MCF 10A (cell line): ENCODE results near the gene GMPR. TPM values are rescaled to one million over a fixed set of nuclear protein-coding genes. Genes with fewer than 3 reads are reported as not detected.

Experiments used
- BruUV-seq: library from RNA; stranded (reverse); fragments of 400-500 nt; replicated peaks from 2 replicates; lab custom pipeline; 2021; lab: Mats Ljungman, UMichigan
- CTCF ChIA-PET: fragments of 300-600 bp; sonication (Branson Sonifier 250); formaldehyde crosslinking; extraction: SDS; loops from one replicate; lab custom pipeline; 2021; ENCODE audit warnings: antibody characterized with exemption, inconsistent platforms; lab: Yijun Ruan, JAX
- POLR2A ChIA-PET: fragments of 300-600, 350-650 bp; sonication (Branson Sonifier 250); formaldehyde crosslinking; extraction: SDS; loops from one replicate; lab custom pipeline; 2020; ENCODE audit warnings: antibody characterized with exemption, inconsistent platforms; lab: Yijun Ruan, JAX
- DNase-seq: peaks from one replicate; pipeline ENCODE4 v3.0.0-alpha.2; 2018; ENCODE audit not compliant: unreplicated experiment
- H3K27ac Mint-ChIP-seq: one replicate; pipeline ENCODE4 v1.8.0; 2022; ENCODE audit warnings: mild to moderate bottlenecking, low read depth, mixed read lengths; ENCODE audit not compliant: unreplicated experiment
- H3K27me3 Mint-ChIP-seq: one replicate; pipeline ENCODE4 v1.8.0; 2022; ENCODE audit warnings: mixed read lengths; ENCODE audit not compliant: insufficient read depth, unreplicated experiment
- H3K36me3 Mint-ChIP-seq: one replicate; pipeline ENCODE4 v1.8.0; 2022; ENCODE audit warnings: mild to moderate bottlenecking, moderate library complexity, mixed read lengths; ENCODE audit not compliant: insufficient read depth, unreplicated experiment
- H3K4me1 Mint-ChIP-seq: one replicate; pipeline ENCODE4 v1.8.0; 2022; ENCODE audit warnings: mixed read lengths; ENCODE audit not compliant: insufficient read depth, unreplicated experiment
- H3K4me3 Mint-ChIP-seq: one replicate; pipeline ENCODE4 v1.8.0; 2022; ENCODE audit warnings: mild to moderate bottlenecking, moderate library complexity, mixed read lengths; ENCODE audit not compliant: unreplicated experiment
- H3K9me3 Mint-ChIP-seq: one replicate; pipeline ENCODE4 v1.8.0; 2022; ENCODE audit warnings: mixed read lengths; ENCODE audit not compliant: unreplicated experiment
- intact Hi-C: fragments of 100-400 bp; cut with micrococcal nuclease; formaldehyde crosslinking; loops from 2 replicates; pipeline ENCODE4 v1.14.1; 2022
- total RNA-seq: library from RNA; stranded (reverse); gene quantifications from 2 replicates; pipeline ENCODE4 v1.2.3, GENCODE V29; 2022
- TF ChIP-seq, protein P1 (sequence below): fragments of 200-600 bp; IDR thresholded peaks from one replicate; pipeline ENCODE4 v1.8.0; 2022; ENCODE audit warnings: antibody characterized with exemption, mild to moderate bottlenecking; ENCODE audit not compliant: unreplicated experiment

GMPR gene
- total RNA-seq, 1 experiment from 2014 or later, result 3.0 TPM

DNA sequence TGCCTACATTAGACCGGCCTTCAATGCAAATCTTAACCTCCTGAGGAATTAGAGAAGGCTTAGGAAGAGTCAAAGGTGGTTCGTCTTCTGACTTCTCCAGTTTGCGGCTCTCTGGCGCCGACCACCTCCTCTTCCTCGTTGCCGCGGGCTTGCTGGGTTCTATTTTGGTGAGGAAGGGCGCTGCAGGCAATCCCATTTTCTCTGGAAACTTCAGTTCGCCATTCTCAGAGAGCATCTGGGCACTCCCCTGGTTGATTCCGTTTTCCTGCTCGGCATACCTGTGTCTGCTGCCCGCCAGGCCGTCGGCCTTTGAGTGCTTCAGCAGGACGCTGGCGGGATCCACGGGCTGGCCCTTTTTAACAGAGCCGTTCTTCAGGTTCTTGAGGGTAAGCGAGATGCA, 67.9 kb downstream of the GMPR start:
- H3K36me3 Mint-ChIP-seq, result peaks cover 9% of the 10 kb centered on the region
- CTCF ChIA-PET, result interaction anchor here (0.6 to 3.0 kb wide), 3 partner anchors 11 to 653 kb away, joined by 3 to 17 read pairs (median 3); no protein-coding TSS in a partner anchor
- no peaks in the 10 kb centered on the region for H3K9me3 Mint-ChIP-seq
- no peak overlapping the region for H3K4me3 Mint-ChIP-seq
- no peak for DNase-seq
- intact Hi-C loops, result no loop called here
- POLR2A ChIA-PET, result interaction anchor here (0.7 kb wide), 1 partner anchor 382 kb away, joined by 3 read pairs; no protein-coding TSS in a partner anchor
- BruUV-seq, result no TSS peak
- no peak overlapping the region for H3K27ac Mint-ChIP-seq
- H3K27me3 Mint-ChIP-seq, result no peaks in the 10 kb centered on the region
- no peaks in the 10 kb centered on the region for H3K4me1 Mint-ChIP-seq
- TF ChIP-seq, protein P1, sequence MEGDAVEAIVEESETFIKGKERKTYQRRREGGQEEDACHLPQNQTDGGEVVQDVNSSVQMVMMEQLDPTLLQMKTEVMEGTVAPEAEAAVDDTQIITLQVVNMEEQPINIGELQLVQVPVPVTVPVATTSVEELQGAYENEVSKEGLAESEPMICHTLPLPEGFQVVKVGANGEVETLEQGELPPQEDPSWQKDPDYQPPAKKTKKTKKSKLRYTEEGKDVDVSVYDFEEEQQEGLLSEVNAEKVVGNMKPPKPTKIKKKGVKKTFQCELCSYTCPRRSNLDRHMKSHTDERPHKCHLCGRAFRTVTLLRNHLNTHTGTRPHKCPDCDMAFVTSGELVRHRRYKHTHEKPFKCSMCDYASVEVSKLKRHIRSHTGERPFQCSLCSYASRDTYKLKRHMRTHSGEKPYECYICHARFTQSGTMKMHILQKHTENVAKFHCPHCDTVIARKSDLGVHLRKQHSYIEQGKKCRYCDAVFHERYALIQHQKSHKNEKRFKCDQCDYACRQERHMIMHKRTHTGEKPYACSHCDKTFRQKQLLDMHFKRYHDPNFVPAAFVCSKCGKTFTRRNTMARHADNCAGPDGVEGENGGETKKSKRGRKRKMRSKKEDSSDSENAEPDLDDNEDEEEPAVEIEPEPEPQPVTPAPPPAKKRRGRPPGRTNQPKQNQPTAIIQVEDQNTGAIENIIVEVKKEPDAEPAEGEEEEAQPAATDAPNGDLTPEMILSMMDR, result no peak

GRCh38 chr6:16311763-16312162, 73.4 kb downstream of the GMPR start:
- POLR2A ChIA-PET, result no interaction called here
- BruUV-seq, result no TSS peak
- no peak for DNase-seq
- intact Hi-C loops, result no loop called here
- Mint-ChIP-seq H3K4me1 (no peaks in the 10 kb centered on the region), H3K36me3 (no peaks in the 10 kb centered on the region), H3K27me3 (no peaks in the 10 kb centered on the region), H3K9me3 (no peaks in the 10 kb centered on the region), H3K4me3 (no peak overlapping the region), H3K27ac (no peak overlapping the region)
- TF ChIP-seq, protein P1, result no peak
- CTCF ChIA-PET, result interaction anchor here (0.6 kb wide), 1 partner anchor 20 kb away, joined by 3 read pairs; no protein-coding TSS in a partner anchor

- H3K27ac Mint-ChIP-seq, result no peak overlapping the region
- no peaks in the 10 kb centered on the region for H3K36me3 Mint-ChIP-seq
- CTCF ChIA-PET, result interaction anchor here (0.8 kb wide), 1 partner anchor 12 kb away, joined by 4 read pairs; no protein-coding TSS in a partner anchor
- H3K27me3 Mint-ChIP-seq, result no peaks in the 10 kb centered on the region
- intact Hi-C loops, result no loop called here
- DNase-seq, result no peak
- no peaks in the 10 kb centered on the region for H3K9me3 Mint-ChIP-seq
- H3K4me3 Mint-ChIP-seq, result no peak overlapping the region
- POLR2A ChIA-PET, result interaction anchor here (0.6 kb wide), 1 partner anchor 36 kb away, joined by 3 read pairs; no protein-coding TSS in a partner anchor
- peaks cover 8% of the 10 kb centered on the region for H3K4me1 Mint-ChIP-seq
- TF ChIP-seq, protein P1, result no peak
- BruUV-seq, result no TSS peak
Observed at GRCh38 chr6:16313732-16314131, 75.3 kb downstream of the GMPR start.

GRCh38 chr6:16314296-16314695, 75.9 kb downstream of the GMPR start:
- TF ChIP-seq, protein P1, result no peak
- intact Hi-C loops, result no loop called here
- no peaks in the 10 kb centered on the region for H3K9me3 Mint-ChIP-seq
- DNase-seq, result no peak
- no peak overlapping the region for H3K4me3 Mint-ChIP-seq
- H3K27me3 Mint-ChIP-seq, result no peaks in the 10 kb centered on the region
- peaks cover 14% of the 10 kb centered on the region for H3K4me1 Mint-ChIP-seq
- POLR2A ChIA-PET, result no interaction called here
- H3K27ac Mint-ChIP-seq, result no peak overlapping the region
- no TSS peak for BruUV-seq
- CTCF ChIA-PET, result no interaction called here
- H3K36me3 Mint-ChIP-seq, result no peaks in the 10 kb centered on the region
